ENCODE results near the gene LRRC25.
A peak's percentile ranks its signal among the peaks of the same experiment; 100 is the strongest.

Gene LRRC25

DNA sequence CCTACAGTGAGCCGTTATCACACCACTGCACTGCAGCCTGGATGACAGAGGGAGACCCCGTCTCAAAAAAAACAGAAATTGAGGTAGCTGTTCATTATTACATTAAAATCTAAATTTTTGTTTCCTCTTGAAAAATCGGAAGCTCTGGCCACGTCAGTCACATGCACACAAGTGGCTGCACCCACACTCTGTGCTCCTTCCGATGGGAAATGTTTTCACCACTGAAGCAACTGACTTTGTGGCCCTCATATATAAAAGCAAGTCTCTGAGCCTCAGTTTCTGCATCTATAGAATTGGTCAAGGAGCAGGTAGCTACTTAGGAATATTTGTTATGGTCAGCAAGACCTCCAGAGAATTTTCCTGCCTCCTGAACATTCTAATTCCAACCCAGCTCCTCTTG, 4.5 kb downstream of the LRRC25 start:
- ChIA-PET POLR2A (no interaction called here), CTCF (interaction anchor here (0.6 to 1.3 kb wide), 3 partner anchors 9 to 43 kb away, joined by 4 to 6 read pairs (median 4); no protein-coding TSS in a partner anchor)
- Histone ChIP-seq H3K4me1 (ENCODE audit: control insufficient read depth, insufficient read depth, low read length) (no peaks in the 10 kb centered on the region), H3K27ac (ENCODE audit: extremely low read depth, low read depth, low read length) (no peak overlapping the region), H3K36me3 (ENCODE audit: control insufficient read depth in 2 of 2, insufficient read depth in 1 of 2, low read length in 2 of 2) (no peaks in the 10 kb centered on the region), H3K4me3 (ENCODE audit: low read depth, low read length) (no peak overlapping the region), H3K9me3 (ENCODE audit: control insufficient read depth, insufficient read depth, low read depth, low read length) (no peaks in the 10 kb centered on the region)
- TF ChIP-seq, protein P1, sequence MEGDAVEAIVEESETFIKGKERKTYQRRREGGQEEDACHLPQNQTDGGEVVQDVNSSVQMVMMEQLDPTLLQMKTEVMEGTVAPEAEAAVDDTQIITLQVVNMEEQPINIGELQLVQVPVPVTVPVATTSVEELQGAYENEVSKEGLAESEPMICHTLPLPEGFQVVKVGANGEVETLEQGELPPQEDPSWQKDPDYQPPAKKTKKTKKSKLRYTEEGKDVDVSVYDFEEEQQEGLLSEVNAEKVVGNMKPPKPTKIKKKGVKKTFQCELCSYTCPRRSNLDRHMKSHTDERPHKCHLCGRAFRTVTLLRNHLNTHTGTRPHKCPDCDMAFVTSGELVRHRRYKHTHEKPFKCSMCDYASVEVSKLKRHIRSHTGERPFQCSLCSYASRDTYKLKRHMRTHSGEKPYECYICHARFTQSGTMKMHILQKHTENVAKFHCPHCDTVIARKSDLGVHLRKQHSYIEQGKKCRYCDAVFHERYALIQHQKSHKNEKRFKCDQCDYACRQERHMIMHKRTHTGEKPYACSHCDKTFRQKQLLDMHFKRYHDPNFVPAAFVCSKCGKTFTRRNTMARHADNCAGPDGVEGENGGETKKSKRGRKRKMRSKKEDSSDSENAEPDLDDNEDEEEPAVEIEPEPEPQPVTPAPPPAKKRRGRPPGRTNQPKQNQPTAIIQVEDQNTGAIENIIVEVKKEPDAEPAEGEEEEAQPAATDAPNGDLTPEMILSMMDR (tag by site-specific recombination; IDR thresholded peaks at IDR 0.05): no peak
- TF ChIP-seq ZNF664 (tag by site-specific recombination; IDR thresholded peaks at IDR 0.05): 0 out of 2 replicates have a peak, but pooled peaks have one; percentile 2

DNA sequence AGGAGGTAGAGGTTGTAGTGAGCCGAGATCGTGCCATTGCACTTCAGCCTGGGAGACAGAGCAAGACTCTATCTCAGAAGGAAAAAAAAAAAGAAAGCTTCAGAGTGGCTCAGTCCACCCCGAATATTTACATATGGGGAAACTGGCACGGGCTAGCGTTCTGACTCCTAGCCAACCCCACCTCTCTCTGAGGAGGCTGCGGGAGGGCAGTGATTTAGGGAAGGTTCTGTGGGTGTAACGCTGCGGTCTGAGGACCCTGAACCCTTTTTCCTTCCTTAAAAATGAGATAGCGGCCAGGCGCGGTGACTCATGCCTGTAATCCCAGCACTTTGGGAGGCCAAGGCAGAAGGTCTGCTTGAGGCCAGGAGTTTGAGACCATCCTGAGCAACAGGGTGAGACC, 5.0 kb downstream of the LRRC25 start:
- no peaks in the 10 kb centered on the region for H3K4me1 ChIP-seq (ENCODE audit: control insufficient read depth, insufficient read depth, low read length)
- no peak overlapping the region for H3K27ac ChIP-seq (ENCODE audit: extremely low read depth, low read depth, low read length)
- H3K4me3 ChIP-seq (ENCODE audit: low read depth, low read length): no peak overlapping the region
- ChIA-PET CTCF (interaction anchor here (0.6 to 1.3 kb wide), 7 partner anchors 9 to 44 kb away, joined by 3 to 6 read pairs (median 4); no protein-coding TSS in a partner anchor), POLR2A (no interaction called here)
- H3K36me3 ChIP-seq (ENCODE audit: control insufficient read depth in 2 of 2, insufficient read depth in 1 of 2, low read length in 2 of 2): no peaks in the 10 kb centered on the region
- TF ChIP-seq ZFHX2 (tag by site-specific recombination; conservative IDR thresholded peaks at IDR 0.05): 0 out of 2 replicates have a peak, but pooled peaks have one; percentile 4
- TF ChIP-seq BCL11B (tag by site-specific recombination; IDR thresholded peaks at IDR 0.05; ENCODE audit: low read depth): no peak
- TF ChIP-seq, protein P2, sequence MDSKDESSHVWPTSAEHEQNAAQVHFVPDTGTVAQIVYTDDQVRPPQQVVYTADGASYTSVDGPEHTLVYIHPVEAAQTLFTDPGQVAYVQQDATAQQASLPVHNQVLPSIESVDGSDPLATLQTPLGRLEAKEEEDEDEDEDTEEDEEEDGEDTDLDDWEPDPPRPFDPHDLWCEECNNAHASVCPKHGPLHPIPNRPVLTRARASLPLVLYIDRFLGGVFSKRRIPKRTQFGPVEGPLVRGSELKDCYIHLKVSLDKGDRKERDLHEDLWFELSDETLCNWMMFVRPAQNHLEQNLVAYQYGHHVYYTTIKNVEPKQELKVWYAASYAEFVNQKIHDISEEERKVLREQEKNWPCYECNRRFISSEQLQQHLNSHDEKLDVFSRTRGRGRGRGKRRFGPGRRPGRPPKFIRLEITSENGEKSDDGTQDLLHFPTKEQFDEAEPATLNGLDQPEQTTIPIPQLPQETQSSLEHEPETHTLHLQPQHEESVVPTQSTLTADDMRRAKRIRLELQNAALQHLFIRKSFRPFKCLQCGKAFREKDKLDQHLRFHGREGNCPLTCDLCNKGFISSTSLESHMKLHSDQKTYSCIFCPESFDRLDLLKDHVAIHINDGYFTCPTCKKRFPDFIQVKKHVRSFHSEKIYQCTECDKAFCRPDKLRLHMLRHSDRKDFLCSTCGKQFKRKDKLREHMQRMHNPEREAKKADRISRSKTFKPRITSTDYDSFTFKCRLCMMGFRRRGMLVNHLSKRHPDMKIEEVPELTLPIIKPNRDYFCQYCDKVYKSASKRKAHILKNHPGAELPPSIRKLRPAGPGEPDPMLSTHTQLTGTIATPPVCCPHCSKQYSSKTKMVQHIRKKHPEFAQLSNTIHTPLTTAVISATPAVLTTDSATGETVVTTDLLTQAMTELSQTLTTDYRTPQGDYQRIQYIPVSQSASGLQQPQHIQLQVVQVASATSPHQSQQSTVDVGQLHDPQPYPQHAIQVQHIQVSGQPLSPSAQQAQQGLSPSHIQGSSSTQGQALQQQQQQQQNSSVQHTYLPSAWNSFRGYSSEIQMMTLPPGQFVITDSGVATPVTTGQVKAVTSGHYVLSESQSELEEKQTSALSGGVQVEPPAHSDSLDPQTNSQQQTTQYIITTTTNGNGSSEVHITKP (tag by site-specific recombination; IDR thresholded peaks at IDR 0.05): peak; percentile 52; the same call in 1 of the 2 replicates
- no peak for TF ChIP-seq ZNF521 (tag by site-specific recombination; IDR thresholded peaks at IDR 0.05)
- 0 out of 2 replicates have a peak, but pooled peaks have one; percentile 26 for TF ChIP-seq ZNF664 (tag by site-specific recombination; IDR thresholded peaks at IDR 0.05)
- no peaks in the 10 kb centered on the region for H3K9me3 ChIP-seq (ENCODE audit: control insufficient read depth, insufficient read depth, low read depth, low read length)

DNA sequence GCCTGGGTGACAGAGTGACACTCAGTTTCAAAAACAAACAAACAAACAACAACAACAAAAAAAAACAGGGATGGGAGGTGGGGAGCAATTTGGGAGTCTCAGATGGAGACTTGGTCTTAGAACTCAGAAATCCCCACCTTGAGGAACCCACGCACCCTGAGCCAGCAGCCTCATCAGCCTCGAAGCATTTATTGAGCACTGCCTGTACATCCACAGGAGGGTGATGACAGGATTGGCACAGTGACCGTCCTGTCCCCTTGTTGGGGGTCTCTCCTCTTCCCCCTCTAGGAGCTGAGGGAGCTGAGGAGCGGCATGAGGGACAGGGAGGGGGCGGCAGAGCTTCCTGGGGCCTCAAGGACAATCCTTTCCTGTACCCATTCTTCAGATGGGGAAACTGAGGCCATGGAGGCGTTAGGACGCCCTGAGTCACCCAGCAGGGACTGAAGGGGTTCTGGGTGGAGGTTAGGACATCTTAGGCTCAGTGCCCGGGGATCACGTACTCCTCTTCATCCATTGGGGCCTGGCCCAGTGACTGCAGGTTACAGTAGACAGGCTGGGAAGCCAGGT, 5.8 kb downstream of the LRRC25 start:
- Histone ChIP-seq H3K27ac (ENCODE audit: extremely low read depth, low read depth, low read length) (no peak overlapping the region), H3K4me3 (ENCODE audit: low read depth, low read length) (no peak overlapping the region), H3K36me3 (ENCODE audit: control insufficient read depth in 2 of 2, insufficient read depth in 1 of 2, low read length in 2 of 2) (no peaks in the 10 kb centered on the region), H3K9me3 (ENCODE audit: control insufficient read depth, insufficient read depth, low read depth, low read length) (no peaks in the 10 kb centered on the region), H3K4me1 (ENCODE audit: control insufficient read depth, insufficient read depth, low read length) (no peaks in the 10 kb centered on the region)
- CTCF ChIA-PET: interaction anchor here (0.6 to 4.8 kb wide), 9 partner anchors 10 to 334 kb away, joined by 3 to 46 read pairs (median 4); no protein-coding TSS in a partner anchor
- 0 out of 2 replicates have a peak, but pooled peaks have one; percentile 13 for TF ChIP-seq ZNF10 (tag by site-specific recombination; IDR thresholded peaks at IDR 0.05)
- TF ChIP-seq, protein P3, sequence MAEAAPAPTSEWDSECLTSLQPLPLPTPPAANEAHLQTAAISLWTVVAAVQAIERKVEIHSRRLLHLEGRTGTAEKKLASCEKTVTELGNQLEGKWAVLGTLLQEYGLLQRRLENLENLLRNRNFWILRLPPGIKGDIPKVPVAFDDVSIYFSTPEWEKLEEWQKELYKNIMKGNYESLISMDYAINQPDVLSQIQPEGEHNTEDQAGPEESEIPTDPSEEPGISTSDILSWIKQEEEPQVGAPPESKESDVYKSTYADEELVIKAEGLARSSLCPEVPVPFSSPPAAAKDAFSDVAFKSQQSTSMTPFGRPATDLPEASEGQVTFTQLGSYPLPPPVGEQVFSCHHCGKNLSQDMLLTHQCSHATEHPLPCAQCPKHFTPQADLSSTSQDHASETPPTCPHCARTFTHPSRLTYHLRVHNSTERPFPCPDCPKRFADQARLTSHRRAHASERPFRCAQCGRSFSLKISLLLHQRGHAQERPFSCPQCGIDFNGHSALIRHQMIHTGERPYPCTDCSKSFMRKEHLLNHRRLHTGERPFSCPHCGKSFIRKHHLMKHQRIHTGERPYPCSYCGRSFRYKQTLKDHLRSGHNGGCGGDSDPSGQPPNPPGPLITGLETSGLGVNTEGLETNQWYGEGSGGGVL (tag by site-specific recombination; IDR thresholded peaks at IDR 0.05): no peak
- POLR2A ChIA-PET: interaction anchor here (1.1 to 1.2 kb wide), 2 partner anchors 11 to 110 kb away, joined by 3 read pairs; partner anchors contain the start of gene JUND

Measured in HEK293 (cell line).